Activated naive CD4-positive, alpha-beta T cell treated with anti-CD3 and anti-CD28 coated beads for 36 hours (primary cell): ENCODE results near the gene NTSR1. TPM values are rescaled to one million over a fixed set of nuclear protein-coding genes. Genes with fewer than 3 reads are reported as not detected.

ENCODE experiments used
- CTCF ChIA-PET: fragments of 350-600 bp; sonication (Branson Sonifier 250); formaldehyde crosslinking; loops from one replicate; lab custom pipeline; 2021; ENCODE audit warnings: antibody characterized with exemption; lab: Charles Lee
- DNase-seq: peaks from one replicate; pipeline ENCODE4 v3.0.0-alpha.2; 2020
- H3K27ac Mint-ChIP-seq: one replicate; pipeline ENCODE4 v1.8.0; 2021; ENCODE audit warnings: mild to moderate bottlenecking, mixed read lengths
- H3K27me3 Mint-ChIP-seq: one replicate; pipeline ENCODE4 v1.8.0; 2021; ENCODE audit warnings: low read depth, mixed read lengths
- H3K36me3 Mint-ChIP-seq: one replicate; pipeline ENCODE4 v1.8.0; 2021; ENCODE audit warnings: low read depth, mixed read lengths
- H3K4me1 Mint-ChIP-seq: one replicate; pipeline ENCODE4 v1.8.0; 2021; ENCODE audit warnings: low read depth, mixed read lengths
- H3K4me3 Mint-ChIP-seq: one replicate; pipeline ENCODE4 v1.8.0; 2021; ENCODE audit warnings: mild to moderate bottlenecking, moderate library complexity, mixed read lengths
- H3K9me3 Mint-ChIP-seq: one replicate; pipeline ENCODE4 v1.8.0; 2021; ENCODE audit warnings: mixed read lengths
- intact Hi-C: fragments of 100-400 bp; cut with micrococcal nuclease; formaldehyde crosslinking; loops from one replicate; pipeline ENCODE4 v1.15.1; 2023
- total RNA-seq, 2 experiments: library from RNA; stranded (reverse); gene quantifications; one replicate each; pipeline ENCODE4 v1.2.3, GENCODE V29; 2021

The NTSR1 gene
- total RNA-seq, result not detected

- Mint-ChIP-seq H3K27ac (no peak within 1 kb of the TSS), H3K36me3 (no peaks in the 10 kb centered on the region), H3K27me3 (peaks cover 23% of the 10 kb centered on the region), H3K4me1 (peaks cover 4% of the 10 kb centered on the region), H3K9me3 (no peaks in the 10 kb centered on the region), H3K4me3 (no peak within 1 kb of the TSS)
- CTCF ChIA-PET, result interaction anchor here (1.3 kb wide), 2 partner anchors 23 to 41 kb away, joined by 3 read pairs; no protein-coding TSS in a partner anchor
- intact Hi-C loops, result no loop called here
- DNase-seq, result no peak
These were observed at the start of gene NTSR1 for GRCh38 chr20:62708591-62709536. TSS of gene NTSR1 (plus strand) at chr20:62708836. CDS start at chr20:62709208, 372 bp downstream.

GRCh38 chr20:62659488-62660239 is 49.0 kb upstream of the NTSR1 start:
- H3K27me3 Mint-ChIP-seq, result no peaks in the 10 kb centered on the region
- DNase-seq, result no peak
- H3K4me1 Mint-ChIP-seq, result no peaks in the 10 kb centered on the region
- intact Hi-C loops, result no loop called here
- H3K27ac Mint-ChIP-seq, result no peak overlapping the region
- no peak overlapping the region for H3K4me3 Mint-ChIP-seq
- CTCF ChIA-PET, result no interaction called here
- H3K9me3 Mint-ChIP-seq, result no peaks in the 10 kb centered on the region
- H3K36me3 Mint-ChIP-seq, result peaks cover 9% of the 10 kb centered on the region

GRCh38 chr20:62660240-62660615 is 48.4 kb upstream of the NTSR1 start:
- DNase-seq, result no peak
- Mint-ChIP-seq H3K9me3 (no peaks in the 10 kb centered on the region), H3K27ac (no peak overlapping the region), H3K36me3 (peaks cover 12% of the 10 kb centered on the region), H3K4me1 (no peaks in the 10 kb centered on the region), H3K4me3 (no peak overlapping the region), H3K27me3 (no peaks in the 10 kb centered on the region)
- intact Hi-C loops, result no loop called here
- CTCF ChIA-PET, result no interaction called here

GRCh38 chr20:62660768-62661167 is 47.9 kb upstream of the NTSR1 start:
- intact Hi-C loops, result no loop called here
- H3K4me1 Mint-ChIP-seq, result no peaks in the 10 kb centered on the region
- CTCF ChIA-PET, result no interaction called here
- H3K9me3 Mint-ChIP-seq, result no peaks in the 10 kb centered on the region
- H3K4me3 Mint-ChIP-seq, result no peak overlapping the region
- H3K27ac Mint-ChIP-seq, result no peak overlapping the region
- no peak for DNase-seq
- peaks cover 12% of the 10 kb centered on the region for H3K36me3 Mint-ChIP-seq
- no peaks in the 10 kb centered on the region for H3K27me3 Mint-ChIP-seq

- H3K27ac Mint-ChIP-seq, result no peak overlapping the region
These were observed 47.0 kb upstream of the NTSR1 start for GRCh38 chr20:62661647-62662046.

GRCh38 chr20:62662422-62662821 is 46.2 kb upstream of the NTSR1 start:
- no peaks in the 10 kb centered on the region for H3K4me1 Mint-ChIP-seq
- H3K9me3 Mint-ChIP-seq, result no peaks in the 10 kb centered on the region
- CTCF ChIA-PET, result no interaction called here
- intact Hi-C loops, result no loop called here
- H3K4me3 Mint-ChIP-seq, result no peak overlapping the region
- no peak overlapping the region for H3K27ac Mint-ChIP-seq
- no peak for DNase-seq
- peaks cover 18% of the 10 kb centered on the region for H3K36me3 Mint-ChIP-seq
- H3K27me3 Mint-ChIP-seq, result no peaks in the 10 kb centered on the region

More at GRCh38 chr20:62661647-62662046, 47.0 kb upstream of the NTSR1 start:
- Mint-ChIP-seq H3K27me3 (no peaks in the 10 kb centered on the region), H3K4me1 (no peaks in the 10 kb centered on the region), H3K9me3 (no peaks in the 10 kb centered on the region), H3K4me3 (no peak overlapping the region), H3K36me3 (peaks cover 11% of the 10 kb centered on the region)
- CTCF ChIA-PET, result no interaction called here
- intact Hi-C loops, result no loop called here
- no peak for DNase-seq

GRCh38 chr20:62663145-62664018 is 45.3 kb upstream of the NTSR1 start:
- CTCF ChIA-PET, result interaction anchor here (0.6 kb wide), 1 partner anchor 128 kb away, joined by 3 read pairs; no protein-coding TSS in a partner anchor
- Mint-ChIP-seq H3K9me3 (no peaks in the 10 kb centered on the region), H3K36me3 (peaks cover 22% of the 10 kb centered on the region), H3K27ac (no peak overlapping the region), H3K27me3 (no peaks in the 10 kb centered on the region), H3K4me1 (no peaks in the 10 kb centered on the region), H3K4me3 (no peak overlapping the region)
- intact Hi-C loops, result no loop called here
- DNase-seq, result no peak

GRCh38 chr20:62664019-62664971 is 44.3 kb upstream of the NTSR1 start:
- no peaks in the 10 kb centered on the region for H3K9me3 Mint-ChIP-seq
- H3K4me3 Mint-ChIP-seq, result no peak overlapping the region
- CTCF ChIA-PET, result no interaction called here
- H3K27ac Mint-ChIP-seq, result no peak overlapping the region
- no peak for DNase-seq
- no peaks in the 10 kb centered on the region for H3K4me1 Mint-ChIP-seq
- H3K27me3 Mint-ChIP-seq, result no peaks in the 10 kb centered on the region
- H3K36me3 Mint-ChIP-seq, result peaks cover 23% of the 10 kb centered on the region
- intact Hi-C loops, result no loop called here

- no peaks in the 10 kb centered on the region for H3K27me3 Mint-ChIP-seq
- no peak overlapping the region for H3K4me3 Mint-ChIP-seq
- CTCF ChIA-PET, result interaction anchor here (0.6 kb wide), 1 partner anchor 400 kb away, joined by 3 read pairs; no protein-coding TSS in a partner anchor
- H3K4me1 Mint-ChIP-seq, result no peaks in the 10 kb centered on the region
- intact Hi-C loops, result no loop called here
- no peak overlapping the region for H3K27ac Mint-ChIP-seq
- DNase-seq, result no peak
- no peaks in the 10 kb centered on the region for H3K9me3 Mint-ChIP-seq
- peaks cover 21% of the 10 kb centered on the region for H3K36me3 Mint-ChIP-seq
These were observed 43.4 kb upstream of the NTSR1 start for GRCh38 chr20:62665153-62665754.

- H3K9me3 Mint-ChIP-seq, result no peaks in the 10 kb centered on the region
- H3K27ac Mint-ChIP-seq, result no peak overlapping the region
- intact Hi-C loops, result no loop called here
- H3K4me1 Mint-ChIP-seq, result no peaks in the 10 kb centered on the region
- no peak for DNase-seq
- H3K4me3 Mint-ChIP-seq, result no peak overlapping the region
- no peaks in the 10 kb centered on the region for H3K27me3 Mint-ChIP-seq
- H3K36me3 Mint-ChIP-seq, result peaks cover 18% of the 10 kb centered on the region
- CTCF ChIA-PET, result interaction anchor here (0.6 to 1.0 kb wide), 2 partner anchors 143 to 401 kb away, joined by 3 to 4 read pairs; no protein-coding TSS in a partner anchor
These were observed 42.6 kb upstream of the NTSR1 start for GRCh38 chr20:62665826-62666735.
